Right renal pelvis (tissue), 4 donors: ENCODE data around the gene B4GAT1. TPM values are rescaled to one million over a fixed set of nuclear protein-coding genes. Genes with fewer than 3 reads are reported as not detected.
"Not testable (repeated sequence)": the region's sequence is repeated elsewhere in the genome, so short reads cannot be mapped to it uniquely, and the experiment has no call there.

Source experiments
- DNase-seq, 4 donors: peaks; one replicate each; pipeline ENCODE4 v3.0.0-alpha.2; 2013; ENCODE audit warnings: low read depth in 4 of 4, low spot score in 3 of 4, missing footprints in 1 of 4
- polyA plus RNA-seq, 4 donors: library from polyadenylated mRNA; unstranded; fragments of 120-200 nt; gene quantifications; one replicate each; pipeline ENCODE4 v1.2.1, GENCODE V29; 2013; ENCODE audit not compliant: insufficient read length in 4 of 4

Gene B4GAT1
- polyA plus RNA-seq, 4 donors: 53.4 to 62.9 (median 56.8) TPM

DNA sequence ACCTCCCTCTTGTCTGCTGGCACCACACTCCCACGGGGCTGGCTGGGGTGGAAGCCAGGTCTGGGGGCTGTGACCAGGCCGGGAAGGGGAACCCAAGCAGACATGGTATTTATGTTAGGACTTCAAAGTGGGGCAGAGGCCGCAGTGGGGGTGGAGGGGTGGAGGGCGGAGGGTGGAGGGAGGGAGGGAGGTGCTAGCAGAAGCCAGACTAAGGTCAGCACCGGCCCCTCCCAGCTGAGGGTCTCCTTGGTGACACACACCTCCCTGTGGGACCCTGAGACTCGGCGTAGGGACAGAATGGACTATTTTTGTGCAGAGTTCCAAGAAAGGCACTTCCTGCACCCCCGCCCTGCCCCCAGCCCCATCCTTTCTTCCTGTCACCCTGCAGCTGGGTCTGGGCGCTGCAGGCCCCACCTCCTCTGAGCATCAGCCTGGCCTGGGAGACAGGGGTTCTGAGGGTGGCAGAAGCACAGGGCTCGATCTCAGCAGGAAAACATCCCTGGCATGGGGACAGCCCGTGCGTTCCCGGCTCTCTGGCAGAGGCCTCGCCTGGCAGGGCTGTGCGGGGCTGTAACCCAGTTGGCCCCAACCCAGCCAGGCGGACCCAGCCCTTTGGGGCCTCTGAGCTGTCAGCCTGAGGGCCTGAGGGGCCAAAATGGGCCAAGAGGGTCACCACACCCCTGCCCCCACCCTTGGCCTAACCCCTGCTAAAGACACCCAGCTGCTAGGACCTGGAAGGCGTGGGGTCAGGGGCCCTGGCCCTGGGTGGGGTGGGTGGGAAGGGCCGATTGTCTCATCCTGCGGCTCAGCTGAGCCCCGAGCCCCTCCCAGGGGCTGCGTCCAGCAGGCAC is 20.9 kb downstream of the B4GAT1 start:
- no peak for DNase-seq

- no peak for DNase-seq
Observed at GRCh38 chr11:66325263-66325671, 22.2 kb downstream of the B4GAT1 start.

- DNase-seq: no peak
Observed at GRCh38 chr11:66324664-66325063, 22.8 kb downstream of the B4GAT1 start.

GRCh38 chr11:66323684-66324083 is 23.7 kb downstream of the B4GAT1 start:
- no peak for DNase-seq

DNA sequence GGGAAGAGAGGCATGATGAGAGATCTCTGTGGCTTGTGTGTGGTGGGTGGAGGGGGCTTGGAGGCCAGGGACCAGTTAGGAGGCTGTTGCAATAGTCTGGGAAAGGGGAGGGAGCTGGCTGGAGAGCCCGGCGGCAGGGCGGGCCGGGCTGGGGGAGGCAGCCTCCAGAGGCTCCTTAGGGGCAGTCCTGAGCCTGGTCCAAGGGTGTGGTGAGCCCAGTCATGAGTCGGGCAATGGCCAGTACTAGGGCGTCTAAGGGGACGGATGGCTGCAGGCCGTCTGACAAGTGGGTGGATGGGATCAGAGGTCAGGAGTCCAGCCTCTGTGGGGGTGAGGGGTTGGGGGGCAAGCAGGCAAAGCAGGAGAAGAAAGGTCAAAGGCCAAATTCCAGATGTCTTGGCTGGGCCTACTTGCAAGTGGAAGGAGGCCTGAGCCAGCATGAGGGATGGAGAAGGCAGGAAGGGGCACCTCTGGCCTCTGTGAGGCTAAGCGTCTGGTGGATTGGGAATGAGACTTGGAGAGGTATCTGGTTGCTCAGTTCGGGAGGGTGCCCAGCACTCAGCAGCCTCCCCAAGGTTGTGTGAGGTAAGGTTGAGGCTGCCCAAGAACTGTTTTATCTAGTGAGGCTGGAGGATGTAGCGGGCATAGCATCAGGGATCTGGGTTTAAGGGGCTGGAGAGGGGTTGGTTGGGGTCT is 24.5 kb downstream of the B4GAT1 start:
- DNase-seq: no peak

GRCh38 chr11:66321606-66322005 is 25.8 kb downstream of the B4GAT1 start:
- no peak for DNase-seq

DNA sequence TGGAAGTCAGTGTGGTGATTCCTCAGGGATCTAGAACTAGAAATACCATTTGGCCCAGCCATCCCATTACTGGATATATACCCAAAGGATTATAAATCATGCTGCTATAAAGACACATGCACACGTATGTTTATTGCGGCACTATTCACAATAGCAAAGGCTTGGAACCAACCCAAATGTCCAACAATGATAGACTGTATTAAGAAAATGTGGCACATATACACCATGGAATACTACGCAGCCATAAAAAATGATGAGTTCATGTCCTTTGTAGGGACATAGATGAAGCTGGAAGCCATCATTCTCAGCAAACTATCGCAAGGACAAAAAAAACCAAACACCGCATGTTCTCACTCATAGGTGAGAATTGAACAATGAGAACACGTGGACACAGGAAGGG is 26.7 kb downstream of the B4GAT1 start:
- not testable (repeated sequence) for DNase-seq

- not testable (repeated sequence) for DNase-seq
Observed at GRCh38 chr11:66320289-66320688, 27.1 kb downstream of the B4GAT1 start.

- DNase-seq: no peak
Observed at GRCh38 chr11:66318600-66318970, 28.8 kb downstream of the B4GAT1 start.

- no peak for DNase-seq
Observed at GRCh38 chr11:66317723-66318599, 29.5 kb downstream of the B4GAT1 start.

- peak in 1 of 4 donors; percentile 48 for DNase-seq
Observed at GRCh38 chr11:66317322-66317722, 30.1 kb downstream of the B4GAT1 start.

DNA sequence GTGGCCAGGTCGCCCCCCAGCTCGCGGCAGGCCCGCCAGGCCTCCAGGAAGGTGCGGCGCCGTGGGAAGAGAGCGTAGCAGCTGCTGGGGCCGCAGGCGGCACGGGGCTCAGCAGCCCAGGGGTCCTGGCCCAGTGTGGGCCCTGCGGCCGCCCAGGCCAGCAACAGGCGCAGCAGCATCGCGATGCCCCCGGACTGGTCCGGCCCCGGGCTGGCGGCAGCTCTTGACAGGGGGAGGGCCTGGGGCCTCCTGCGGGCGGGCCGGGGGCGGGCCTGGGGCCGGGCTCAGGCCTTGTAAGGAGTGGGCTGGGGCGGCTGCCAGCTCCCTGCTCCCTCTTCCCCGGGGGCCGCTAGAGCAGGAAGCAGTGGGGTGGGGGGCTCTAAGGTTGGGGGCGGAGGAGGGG is 30.6 kb downstream of the B4GAT1 start, which contains the start of gene CD248:
CD248 (minus strand) TSS at position 196 of the 403 bp plus-strand sequence; CDS start at position 179, 17 bp downstream.
- DNase-seq: no peak

- DNase-seq: no peak
Observed at GRCh38 chr11:66315921-66316811, 31.3 kb downstream of the B4GAT1 start.

GRCh38 chr11:66315498-66315885 is 31.9 kb downstream of the B4GAT1 start:
- DNase-seq: no peak

GRCh38 chr11:66314561-66315497 is 32.6 kb downstream of the B4GAT1 start:
- DNase-seq: no peak

- DNase-seq: no peak
Observed at GRCh38 chr11:66314186-66314501, 33.3 kb downstream of the B4GAT1 start.

GRCh38 chr11:66313321-66314185 is 33.9 kb downstream of the B4GAT1 start:
- DNase-seq: no peak
